Upper lobe of right lung (tissue), 1 donor: ENCODE measurements around the gene PTPRH. TPM values are rescaled to one million over a fixed set of nuclear protein-coding genes. Genes with fewer than 3 reads are reported as not detected.
"Not testable (repeated sequence)": the region's sequence is repeated elsewhere in the genome, so short reads cannot be mapped to it uniquely, and the experiment has no call there.

ENCODE experiments used
- ATAC-seq: fragments of 200-7000 bp; cut with Tn5 transposase; one replicate; pipeline ENCODE4 v1.9.1; 2020; ENCODE audit warnings: mild to moderate bottlenecking, moderate library complexity
- DNase-seq: peaks from one replicate; pipeline ENCODE4 v3.0.0-alpha.2; 2020
- H3K27ac ChIP-seq: fragments of 200-600 bp; one replicate; pipeline ENCODE4 v1.8.0; 2022
- H3K27me3 ChIP-seq: fragments of 200-600 bp; one replicate; pipeline ENCODE4 v1.8.0; 2022; ENCODE audit warnings: mild to moderate bottlenecking
- H3K36me3 ChIP-seq: fragments of 200-600 bp; one replicate; pipeline ENCODE4 v1.8.0; 2022
- H3K4me1 ChIP-seq: fragments of 200-600 bp; one replicate; pipeline ENCODE4 v1.8.0; 2022
- H3K4me3 ChIP-seq: fragments of 200-600 bp; one replicate; pipeline ENCODE4 v1.8.0; 2022; ENCODE audit warnings: mild to moderate bottlenecking
- H3K9me3 ChIP-seq: fragments of 200-600 bp; one replicate; pipeline ENCODE4 v1.8.0; 2022
- intact Hi-C: fragments of 100-400 bp; cut with DNase I; formaldehyde crosslinking; loops from one replicate; pipeline ENCODE4 v1.11.0; 2022
- total RNA-seq: library from RNA; stranded (reverse); fragmentation: NEBNext Ultra II Directional; extraction: Animal tissue kit (Norgen Biotek cat#: 25700); gene quantifications from one replicate; pipeline ENCODE4 v1.2.1, GENCODE V29; 2021
- TF ChIP-seq, protein P1 (sequence below): fragments of 200-600 bp; IDR thresholded peaks from one replicate; pipeline ENCODE4 v1.8.0; 2022; ENCODE audit warnings: antibody characterized with exemption
- donor health status: DM: no; HTN: yes; CAD: no; lungs with severe emphysema.

PTPRH gene
- total RNA-seq, 1 donor from 2014 or later: not detected

DNA sequence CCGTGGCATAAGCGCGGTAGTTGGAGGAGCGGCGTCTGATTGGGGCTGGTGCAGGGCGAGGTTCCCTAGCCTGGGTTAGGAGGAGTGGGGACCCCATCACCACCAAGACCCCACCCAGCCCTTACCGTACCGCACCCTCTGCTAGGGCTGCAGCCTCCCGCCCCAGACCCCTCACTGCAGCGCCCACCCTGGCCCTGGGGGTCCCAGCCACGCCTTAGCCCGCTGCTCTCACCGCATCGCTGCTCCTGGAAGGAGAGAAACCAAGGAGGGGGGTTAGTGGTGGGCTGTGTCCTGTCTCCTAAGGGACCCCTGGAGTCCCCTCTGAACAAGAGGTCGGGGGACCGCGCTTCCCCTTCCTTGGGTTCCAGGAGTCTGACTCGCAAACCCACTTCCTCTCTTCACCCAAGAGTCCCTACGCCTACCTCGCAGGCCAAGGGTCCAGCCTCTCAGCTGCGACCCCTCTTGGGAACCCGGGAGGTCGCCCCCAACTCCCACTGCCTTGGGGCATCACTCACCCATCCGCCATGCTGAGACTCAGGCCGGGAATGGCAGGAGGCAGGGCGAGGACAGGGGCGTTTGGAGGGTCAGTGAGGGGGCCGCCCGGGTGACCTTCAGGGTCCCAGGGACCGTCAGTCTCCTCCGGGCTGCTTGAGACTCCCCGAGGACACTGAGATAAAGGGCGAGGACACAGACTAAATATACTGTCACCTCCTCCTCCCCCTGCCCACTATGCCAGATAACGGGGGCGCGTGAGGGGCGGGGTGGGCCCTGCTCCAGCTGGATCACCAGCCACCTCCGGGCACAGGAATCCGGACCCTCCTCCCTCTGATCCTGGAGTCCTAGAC, 52.0 kb downstream of the PTPRH start, which contains the start of gene TNNI3:
Gene TNNI3, minus strand, starts transcription at position 669 of the 845 bp plus-strand sequence. Its CDS starts 143 bp downstream, at position 526.
- intact Hi-C loops: no loop called here
- no peak within 1 kb of the TSS for H3K27ac ChIP-seq
- no peaks in the 10 kb centered on the region for H3K9me3 ChIP-seq
- H3K36me3 ChIP-seq: no peaks in the 10 kb centered on the region
- TF ChIP-seq, protein P1, sequence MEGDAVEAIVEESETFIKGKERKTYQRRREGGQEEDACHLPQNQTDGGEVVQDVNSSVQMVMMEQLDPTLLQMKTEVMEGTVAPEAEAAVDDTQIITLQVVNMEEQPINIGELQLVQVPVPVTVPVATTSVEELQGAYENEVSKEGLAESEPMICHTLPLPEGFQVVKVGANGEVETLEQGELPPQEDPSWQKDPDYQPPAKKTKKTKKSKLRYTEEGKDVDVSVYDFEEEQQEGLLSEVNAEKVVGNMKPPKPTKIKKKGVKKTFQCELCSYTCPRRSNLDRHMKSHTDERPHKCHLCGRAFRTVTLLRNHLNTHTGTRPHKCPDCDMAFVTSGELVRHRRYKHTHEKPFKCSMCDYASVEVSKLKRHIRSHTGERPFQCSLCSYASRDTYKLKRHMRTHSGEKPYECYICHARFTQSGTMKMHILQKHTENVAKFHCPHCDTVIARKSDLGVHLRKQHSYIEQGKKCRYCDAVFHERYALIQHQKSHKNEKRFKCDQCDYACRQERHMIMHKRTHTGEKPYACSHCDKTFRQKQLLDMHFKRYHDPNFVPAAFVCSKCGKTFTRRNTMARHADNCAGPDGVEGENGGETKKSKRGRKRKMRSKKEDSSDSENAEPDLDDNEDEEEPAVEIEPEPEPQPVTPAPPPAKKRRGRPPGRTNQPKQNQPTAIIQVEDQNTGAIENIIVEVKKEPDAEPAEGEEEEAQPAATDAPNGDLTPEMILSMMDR: no peak
- ATAC-seq: no peak
- no peaks in the 10 kb centered on the region for H3K4me1 ChIP-seq
- no peak for DNase-seq
- H3K27me3 ChIP-seq: peaks cover 40% of the 10 kb centered on the region
- H3K4me3 ChIP-seq: no peak within 1 kb of the TSS

DNA sequence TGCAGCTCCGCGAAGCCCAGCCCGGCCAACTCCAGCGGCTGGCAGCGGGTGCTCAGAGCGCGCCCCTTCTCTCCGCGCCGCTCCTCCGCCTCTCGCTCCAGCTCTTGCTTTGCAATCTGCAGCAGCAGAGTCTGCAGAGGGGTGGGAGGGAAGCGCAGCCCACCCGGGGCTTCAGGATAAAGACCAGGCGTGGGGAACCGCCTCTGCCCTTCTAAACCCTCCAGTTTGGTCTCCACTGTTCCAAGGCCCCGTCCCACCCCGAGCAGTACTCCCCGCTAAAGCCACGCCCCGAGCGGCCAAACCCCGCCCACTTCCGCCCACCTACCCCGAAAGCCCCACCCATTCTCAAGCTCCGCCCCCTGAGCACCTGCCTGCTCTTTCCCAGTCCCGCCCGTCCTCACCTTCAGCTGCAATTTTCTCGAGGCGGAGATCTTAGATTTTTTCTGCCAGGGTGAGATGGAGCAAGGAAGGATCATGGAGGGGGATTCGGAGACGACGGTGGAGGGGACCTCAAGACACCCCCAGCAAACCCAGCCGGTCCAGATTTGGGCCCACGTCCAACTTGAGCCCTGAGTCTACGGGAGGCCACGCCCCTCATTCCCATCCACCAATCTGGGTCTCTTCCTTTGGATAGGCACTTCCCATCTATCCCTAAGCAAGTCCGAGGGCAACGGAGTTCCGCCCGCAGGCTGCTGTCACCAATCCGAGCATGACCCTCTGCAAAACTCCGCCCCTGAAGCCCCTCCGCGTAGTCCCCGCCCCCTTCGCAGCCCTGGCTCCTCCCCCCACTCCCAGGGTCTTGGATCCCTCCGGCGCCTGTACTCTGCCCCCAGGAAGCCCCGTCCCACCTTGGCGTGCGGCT, 52.9 kb downstream of the PTPRH start:
- Histone ChIP-seq H3K9me3 (no peaks in the 10 kb centered on the region), H3K4me3 (no peak overlapping the region), H3K27ac (no peak overlapping the region), H3K4me1 (no peaks in the 10 kb centered on the region), H3K27me3 (peaks cover 32% of the 10 kb centered on the region), H3K36me3 (no peaks in the 10 kb centered on the region)
- DNase-seq: peak; percentile 79
- peak; percentile 54 for ATAC-seq
- TF ChIP-seq, protein P1: no peak
- intact Hi-C loops: no loop called here

DNA sequence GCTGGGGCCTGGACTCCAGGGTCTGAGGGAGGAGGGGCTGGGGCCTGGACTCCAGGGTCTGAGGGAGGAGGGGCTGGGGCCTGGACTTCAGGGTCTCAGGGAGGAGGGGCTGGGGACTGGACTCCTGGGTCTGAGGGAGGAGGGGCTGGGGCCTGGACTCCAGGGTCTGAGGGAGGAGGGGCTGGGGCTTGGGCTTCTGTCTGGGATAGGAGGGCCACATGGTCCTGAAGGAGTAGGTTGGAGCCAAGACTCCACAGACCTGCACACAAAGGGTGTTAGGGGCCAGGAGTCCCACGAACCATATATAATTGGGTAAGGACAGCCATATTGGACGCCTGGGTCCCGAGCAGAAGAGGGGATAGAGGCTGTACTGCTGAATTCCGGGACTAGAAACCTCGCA, 53.5 kb downstream of the PTPRH start:
- ATAC-seq, H3K36me3 ChIP-seq, H3K9me3 ChIP-seq, H3K27ac ChIP-seq, intact Hi-C loops, H3K4me1 ChIP-seq, DNase-seq, H3K4me3 ChIP-seq: not testable (repeated sequence)
- peaks cover 27% of the 10 kb centered on the region for H3K27me3 ChIP-seq

DNA sequence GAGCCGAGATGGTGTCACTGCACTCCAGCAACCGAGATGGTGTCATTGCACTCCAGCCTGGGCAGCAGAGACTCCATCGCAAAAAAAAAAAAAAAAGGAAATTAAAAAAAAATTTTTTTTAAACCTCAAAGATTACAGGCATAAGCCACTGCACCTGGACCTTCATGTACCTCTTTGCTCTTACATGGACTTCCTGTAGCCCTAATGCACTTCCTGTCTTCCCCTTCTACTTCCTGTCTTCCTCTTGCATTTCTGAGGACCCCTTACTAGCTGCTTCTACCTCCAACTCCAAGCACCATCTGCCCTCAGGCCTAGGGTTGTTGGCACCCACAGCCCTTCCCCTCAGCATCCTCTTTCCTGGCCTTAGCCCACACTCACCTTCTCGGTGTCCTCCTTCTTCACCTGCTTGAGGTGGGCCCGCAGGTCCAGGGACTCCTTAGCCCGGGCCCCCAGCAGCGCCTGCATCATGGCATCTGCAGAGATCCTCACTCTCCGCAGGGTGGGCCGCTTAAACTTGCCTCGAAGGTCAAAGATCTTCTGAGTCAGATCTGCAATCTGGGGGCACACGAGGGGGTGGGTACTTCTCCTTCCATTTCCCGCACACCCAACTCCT, 55.5 kb downstream of the PTPRH start:
- no peak for ATAC-seq
- no peak for DNase-seq
- Histone ChIP-seq H3K4me3 (no peak overlapping the region), H3K27ac (no peak overlapping the region), H3K9me3 (no peaks in the 10 kb centered on the region), H3K36me3 (no peaks in the 10 kb centered on the region), H3K4me1 (no peaks in the 10 kb centered on the region), H3K27me3 (peaks cover 30% of the 10 kb centered on the region)
- TF ChIP-seq, protein P1: no peak
- intact Hi-C loops: no loop called here

DNA sequence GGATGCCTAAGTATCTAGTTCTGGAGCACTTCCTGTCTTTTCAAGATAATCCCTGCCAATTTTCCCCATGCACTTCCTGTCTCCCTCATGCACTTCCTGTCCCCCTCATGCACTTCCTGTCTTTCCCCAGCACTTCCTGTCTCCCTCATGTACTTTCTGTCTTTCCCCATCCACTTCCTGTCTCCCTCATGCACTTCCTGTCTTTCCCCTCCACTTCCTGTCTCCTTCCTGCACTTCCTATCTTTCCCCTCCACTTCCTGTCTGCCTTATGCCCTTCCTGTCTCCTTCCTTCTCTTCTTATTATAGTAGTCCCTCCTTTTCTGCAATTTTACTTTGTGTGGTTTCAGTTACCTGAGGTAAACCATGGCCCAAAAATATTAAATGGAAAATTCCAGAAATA, 57.3 kb downstream of the PTPRH start:
- no peaks in the 10 kb centered on the region for H3K4me1 ChIP-seq
- H3K27ac ChIP-seq: no peak overlapping the region
- no peak overlapping the region for H3K4me3 ChIP-seq
- DNase-seq (no peak), ATAC-seq (no peak)
- H3K27me3 ChIP-seq: peaks cover 27% of the 10 kb centered on the region
- TF ChIP-seq, protein P1: no peak
- no peaks in the 10 kb centered on the region for H3K9me3 ChIP-seq
- intact Hi-C loops: no loop called here
- H3K36me3 ChIP-seq: no peaks in the 10 kb centered on the region
